Measurements from ENCODE around the gene QDPR.
"Not testable (repeated sequence)": the region's sequence is repeated elsewhere in the genome, so short reads cannot be mapped to it uniquely, and the experiment has no call there.

QDPR gene

GRCh38 chr4:17489721-17490120, 22.2 kb downstream of the QDPR start:
- no peak for DNase-seq

- no peak for DNase-seq
Measured at GRCh38 chr4:17489123-17489522, 22.8 kb downstream of the QDPR start.

- no peak for DNase-seq
Measured at GRCh38 chr4:17482716-17483115, 29.2 kb downstream of the QDPR start.

- no peak for DNase-seq
Measured at GRCh38 chr4:17480955-17481354, 30.9 kb downstream of the QDPR start.

GRCh38 chr4:17480210-17480927, 31.5 kb downstream of the QDPR start:
- DNase-seq: no peak

- DNase-seq: no peak
Measured at GRCh38 chr4:17477774-17478472, 34.0 kb downstream of the QDPR start.

- no peak for DNase-seq
Measured at GRCh38 chr4:17476853-17477252, 35.0 kb downstream of the QDPR start.

GRCh38 chr4:17475481-17475880, 36.4 kb downstream of the QDPR start:
- DNase-seq: no peak

- DNase-seq: no peak
Measured at GRCh38 chr4:17469931-17470674, 41.8 kb downstream of the QDPR start.

- DNase-seq: no peak
Measured at GRCh38 chr4:17468619-17469221, 43.2 kb downstream of the QDPR start.

GRCh38 chr4:17463606-17464005, 48.3 kb downstream of the QDPR start:
- DNase-seq: no peak

GRCh38 chr4:17450269-17450804, 61.6 kb downstream of the QDPR start:
- DNase-seq: no peak

GRCh38 chr4:17448689-17449088, 63.2 kb downstream of the QDPR start:
- DNase-seq: no peak

GRCh38 chr4:17447675-17448298, 64.1 kb downstream of the QDPR start:
- DNase-seq: peak; percentile 28

- DNase-seq: no peak
Measured at GRCh38 chr4:17447056-17447455, 64.8 kb downstream of the QDPR start.

GRCh38 chr4:17442477-17442876, 69.4 kb downstream of the QDPR start:
- not testable (repeated sequence) for DNase-seq

- no peak for DNase-seq
Measured at GRCh38 chr4:17437396-17437795, 74.5 kb downstream of the QDPR start.

GRCh38 chr4:17436750-17437090, 75.2 kb downstream of the QDPR start:
- DNase-seq: no peak

All from GDM1 (cell line).